ENCODE measurements around the gene SPTBN1. TPM values are rescaled to one million over a fixed set of nuclear protein-coding genes. Genes with fewer than 3 reads are reported as not detected.

SPTBN1 gene
- total RNA-seq, 2 donors from 2014 or later = 179 to 194 TPM

DNA sequence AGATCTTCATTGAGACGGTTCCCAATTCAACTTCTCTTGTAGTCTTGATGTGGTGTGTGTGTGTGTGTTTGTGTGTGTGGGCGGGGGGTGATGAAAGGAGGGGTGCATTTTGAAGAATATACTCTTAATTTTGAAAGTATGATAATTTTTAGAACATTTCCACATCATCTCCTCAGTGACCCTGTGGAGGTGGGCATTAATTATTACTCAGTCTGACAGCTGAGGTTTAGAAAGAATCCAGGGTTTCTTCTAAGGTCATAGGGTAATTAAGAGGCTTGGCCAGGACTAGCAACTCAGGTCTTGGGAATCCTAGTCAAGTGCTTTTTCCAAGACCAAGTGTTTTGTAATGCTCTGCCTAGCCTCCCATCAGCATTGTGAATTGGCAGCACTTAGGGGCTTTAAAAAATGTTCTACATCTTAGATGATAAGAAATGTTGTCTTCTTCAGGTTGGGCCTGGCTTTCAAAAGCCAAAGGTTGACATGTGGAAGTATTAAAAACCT, 100.5 kb downstream of the SPTBN1 start:
- Mint-ChIP-seq H3K27me3 (ENCODE audit: insufficient read depth) (no peaks in the 10 kb centered on the region), H3K36me3 (ENCODE audit: low read depth) (no peaks in the 10 kb centered on the region), H3K9me3 (no peaks in the 10 kb centered on the region), H3K4me1 (peaks cover 33% of the 10 kb centered on the region), H3K27ac (peak overlapping the region; percentile 98), H3K4me3 (peak overlapping the region; percentile 98)
- no peak overlapping the region for H3K9ac ChIP-seq (ENCODE audit: extremely low read depth, low read length, poor library complexity, severe bottlenecking)
- TF ChIP-seq, protein P1, sequence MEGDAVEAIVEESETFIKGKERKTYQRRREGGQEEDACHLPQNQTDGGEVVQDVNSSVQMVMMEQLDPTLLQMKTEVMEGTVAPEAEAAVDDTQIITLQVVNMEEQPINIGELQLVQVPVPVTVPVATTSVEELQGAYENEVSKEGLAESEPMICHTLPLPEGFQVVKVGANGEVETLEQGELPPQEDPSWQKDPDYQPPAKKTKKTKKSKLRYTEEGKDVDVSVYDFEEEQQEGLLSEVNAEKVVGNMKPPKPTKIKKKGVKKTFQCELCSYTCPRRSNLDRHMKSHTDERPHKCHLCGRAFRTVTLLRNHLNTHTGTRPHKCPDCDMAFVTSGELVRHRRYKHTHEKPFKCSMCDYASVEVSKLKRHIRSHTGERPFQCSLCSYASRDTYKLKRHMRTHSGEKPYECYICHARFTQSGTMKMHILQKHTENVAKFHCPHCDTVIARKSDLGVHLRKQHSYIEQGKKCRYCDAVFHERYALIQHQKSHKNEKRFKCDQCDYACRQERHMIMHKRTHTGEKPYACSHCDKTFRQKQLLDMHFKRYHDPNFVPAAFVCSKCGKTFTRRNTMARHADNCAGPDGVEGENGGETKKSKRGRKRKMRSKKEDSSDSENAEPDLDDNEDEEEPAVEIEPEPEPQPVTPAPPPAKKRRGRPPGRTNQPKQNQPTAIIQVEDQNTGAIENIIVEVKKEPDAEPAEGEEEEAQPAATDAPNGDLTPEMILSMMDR (conservative IDR thresholded peaks at IDR 0.05) = no peak
- 100% methylated on average over 1 of the region's 2 CpGs; no CpG with 5 or more reads in 1 of the 2 experiments for WGBS, 2 experiments (ENCODE audit: insufficient coverage in 1 of 2, insufficient read length in 1 of 2)
- H3K27ac ChIP-seq (ENCODE audit: low read depth, low read length) = no peak overlapping the region
- DNase-seq = no peak
- no peaks in the 10 kb centered on the region for H3K9me3 ChIP-seq (ENCODE audit: control insufficient read depth, low read length)
- H3K4me1 ChIP-seq (ENCODE audit: control insufficient read depth, insufficient read depth, low read length) = peaks cover 4% of the 10 kb centered on the region
- H3K27me3 ChIP-seq (ENCODE audit: control insufficient read depth, insufficient read depth, low read length, poor library complexity, severe bottlenecking) = no peaks in the 10 kb centered on the region
- no peaks in the 10 kb centered on the region for H3K36me3 ChIP-seq (ENCODE audit: control insufficient read depth, insufficient read depth, low read length)
- H3K4me3 ChIP-seq (ENCODE audit: low read length) = peak overlapping the region; percentile 99

DNA sequence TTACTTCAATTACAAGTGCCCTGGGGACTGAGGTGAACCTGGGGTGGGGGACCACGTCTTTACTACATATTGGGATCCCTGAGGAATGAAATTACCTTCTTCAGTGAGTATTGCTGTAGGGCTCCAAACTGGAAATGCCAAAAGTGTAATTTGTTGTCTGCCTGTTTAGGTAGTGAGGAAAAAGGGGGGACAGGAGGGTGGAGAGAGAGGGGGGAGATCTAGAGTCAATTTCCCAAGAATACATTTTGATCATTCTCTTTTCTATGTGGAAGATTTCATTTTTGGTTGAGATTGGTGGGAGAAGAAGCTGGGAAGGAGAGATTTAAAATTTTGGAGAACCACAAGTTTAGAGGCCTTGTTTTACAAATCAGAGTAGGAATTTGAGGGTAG, 101.1 kb downstream of the SPTBN1 start:
- no peaks in the 10 kb centered on the region for H3K9me3 Mint-ChIP-seq
- H3K36me3 ChIP-seq (ENCODE audit: control insufficient read depth, insufficient read depth, low read length) = no peaks in the 10 kb centered on the region
- WGBS, 2 experiments (ENCODE audit: insufficient coverage in 1 of 2, insufficient read length in 1 of 2) = 69% methylated on average over 1 of the region's 1 CpG; no CpG with 5 or more reads in 1 of the 2 experiments
- peaks cover 4% of the 10 kb centered on the region for H3K4me1 ChIP-seq (ENCODE audit: control insufficient read depth, insufficient read depth, low read length)
- H3K4me3 ChIP-seq (ENCODE audit: low read length) = peak overlapping the region; percentile 99
- TF ChIP-seq, protein P1 (conservative IDR thresholded peaks at IDR 0.05) = no peak
- peak overlapping the region; percentile 98 for H3K27ac Mint-ChIP-seq
- peaks cover 36% of the 10 kb centered on the region for H3K4me1 Mint-ChIP-seq
- peak overlapping the region; percentile 96 for H3K9ac ChIP-seq (ENCODE audit: extremely low read depth, low read length, poor library complexity, severe bottlenecking)
- peak overlapping the region; percentile 98 for H3K4me3 Mint-ChIP-seq
- DNase-seq = no peak
- no peaks in the 10 kb centered on the region for H3K27me3 Mint-ChIP-seq (ENCODE audit: insufficient read depth)
- H3K36me3 Mint-ChIP-seq (ENCODE audit: low read depth) = no peaks in the 10 kb centered on the region
- H3K27ac ChIP-seq (ENCODE audit: low read depth, low read length) = no peak overlapping the region
- H3K9me3 ChIP-seq (ENCODE audit: control insufficient read depth, low read length) = no peaks in the 10 kb centered on the region
- no peaks in the 10 kb centered on the region for H3K27me3 ChIP-seq (ENCODE audit: control insufficient read depth, insufficient read depth, low read length, poor library complexity, severe bottlenecking)

DNA sequence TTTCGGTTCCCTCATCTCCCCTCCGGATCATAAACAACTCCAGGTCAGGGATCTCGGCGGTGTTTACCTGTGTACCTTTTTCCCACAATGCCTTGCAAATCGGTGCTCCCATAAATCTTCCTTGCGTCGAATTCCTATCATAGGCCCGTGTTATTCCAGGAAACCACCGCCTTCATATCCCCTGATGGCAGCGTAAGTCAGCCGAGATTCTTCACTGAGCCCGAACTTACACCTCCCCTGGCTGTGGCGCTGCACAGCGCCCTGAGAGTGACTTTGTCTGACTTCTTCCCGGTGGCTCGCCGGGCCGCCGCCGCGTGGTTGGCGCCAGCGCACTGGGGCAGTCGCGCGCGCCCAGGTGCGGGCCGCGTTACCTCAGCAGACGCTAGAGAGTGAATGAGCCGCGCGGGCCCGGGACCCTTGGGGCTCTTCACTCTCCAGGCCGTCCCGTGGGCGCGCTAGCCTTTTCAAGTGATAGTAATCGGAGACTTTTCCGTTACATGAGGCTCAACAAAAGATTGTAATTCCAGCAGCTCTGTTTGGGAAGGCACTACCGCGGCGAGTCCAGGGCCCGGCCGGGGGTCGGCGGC, 101.6 kb downstream of the SPTBN1 start:
- H3K4me1 Mint-ChIP-seq = peaks cover 40% of the 10 kb centered on the region

More for the DNA sequence above, 101.6 kb downstream of the SPTBN1 start:
- H3K9ac ChIP-seq (ENCODE audit: extremely low read depth, low read length, poor library complexity, severe bottlenecking) = peak overlapping the region; percentile 96
- Mint-ChIP-seq H3K27ac (peak overlapping the region; percentile 98), H3K4me3 (peak overlapping the region; percentile 98), H3K9me3 (no peaks in the 10 kb centered on the region), H3K36me3 (ENCODE audit: low read depth) (no peaks in the 10 kb centered on the region), H3K27me3 (ENCODE audit: insufficient read depth) (no peaks in the 10 kb centered on the region)
- H3K27ac ChIP-seq (ENCODE audit: low read depth, low read length) = peak overlapping the region; percentile 86
- WGBS, 2 experiments (ENCODE audit: insufficient coverage in 1 of 2, insufficient read length in 1 of 2) = 2 to 5% methylated on average over 26 to 48 of the region's 48 CpGs
- no peaks in the 10 kb centered on the region for H3K9me3 ChIP-seq (ENCODE audit: control insufficient read depth, low read length)
- peak; percentile 92 for DNase-seq
- TF ChIP-seq, protein P1 (conservative IDR thresholded peaks at IDR 0.05) = peak; percentile 23
- peak overlapping the region; percentile 99 for H3K4me3 ChIP-seq (ENCODE audit: low read length)
- H3K4me1 ChIP-seq (ENCODE audit: control insufficient read depth, insufficient read depth, low read length) = peaks cover 4% of the 10 kb centered on the region
- no peaks in the 10 kb centered on the region for H3K36me3 ChIP-seq (ENCODE audit: control insufficient read depth, insufficient read depth, low read length)
- H3K27me3 ChIP-seq (ENCODE audit: control insufficient read depth, insufficient read depth, low read length, poor library complexity, severe bottlenecking) = no peaks in the 10 kb centered on the region

All from endodermal cell (in vitro differentiated cells).